OCI-LY7 (cell line): Measurements from ENCODE around the gene KLHL26.

ENCODE experiments used
- CTCF ChIP-seq: fragments of 200-600 bp; sonication (generic); conservative IDR thresholded peaks from 2 replicates; pipeline ENCODE4 v1.5.1; 2014; ENCODE audit warnings: mild to moderate bottlenecking, antibody characterized with exemption, low read length, moderate library complexity, mixed read lengths
- EZH2phosphoT487 ChIP-seq: fragments of 200-600 bp; sonication (generic); IDR thresholded peaks from 2 replicates; pipeline ENCODE4 v1.6.1; 2018; ENCODE audit warnings: low read depth, borderline replicate concordance, mild to moderate bottlenecking, mixed run types, antibody characterized with exemption, low read length, moderate library complexity, mixed read lengths

- no peak for TF ChIP-seq CTCF
- no peak for TF ChIP-seq EZH2phosphoT487
These were observed 29.5 kb downstream of the KLHL26 start for GRCh38 chr19:18666317-18666716.
